OCI-M1 (cell line): Measurements from ENCODE around the gene SDK1.
"Not testable (repeated sequence)": the region's sequence is repeated elsewhere in the genome, so short reads cannot be mapped to it uniquely, and the experiment has no call there.

Source experiments
- DNase-seq: peaks from one replicate; lab custom pipeline; 2025; lab: John Stamatoyannopoulos, UW

The SDK1 gene

DNA sequence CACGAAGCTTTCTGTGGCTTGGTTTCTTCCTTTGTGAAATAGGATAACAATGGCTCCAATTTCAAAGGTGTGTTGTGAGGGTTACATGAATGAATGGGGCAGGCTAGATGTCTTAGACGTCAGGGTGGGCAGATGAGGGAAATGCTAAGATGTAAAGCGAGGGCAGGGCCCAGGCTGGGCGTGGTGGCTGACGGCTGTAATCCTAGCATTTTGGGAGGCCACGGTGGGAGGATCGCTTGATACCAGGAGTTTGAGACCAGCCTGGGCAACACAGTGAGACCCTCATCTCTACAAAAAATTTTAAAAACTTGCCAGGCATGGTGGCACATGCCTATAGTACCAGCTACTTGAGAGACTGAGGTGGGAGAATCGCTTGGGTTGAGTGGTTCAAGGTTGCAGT is 773.4 kb downstream of the SDK1 start:
- no peak for DNase-seq

DNA sequence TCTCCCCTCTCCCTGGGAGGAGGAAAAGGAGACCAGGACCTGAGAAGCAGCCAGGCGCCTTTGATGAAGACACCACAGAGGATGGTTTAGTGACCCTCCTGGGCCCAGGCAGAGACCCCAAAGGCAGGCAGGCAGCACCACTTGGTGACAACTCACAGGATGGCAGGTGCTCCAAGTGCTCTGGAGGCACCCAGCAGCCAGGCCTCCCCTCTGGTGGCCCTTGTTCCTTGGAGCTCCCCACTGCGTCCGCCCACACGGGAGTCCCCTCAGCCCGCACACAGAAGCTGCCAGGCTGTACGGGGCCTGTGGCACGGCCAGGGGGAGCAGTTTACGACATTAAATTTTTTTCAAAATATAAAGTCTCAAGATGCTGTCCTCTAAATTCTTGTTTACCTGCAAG is 773.9 kb downstream of the SDK1 start:
- no peak for DNase-seq

DNA sequence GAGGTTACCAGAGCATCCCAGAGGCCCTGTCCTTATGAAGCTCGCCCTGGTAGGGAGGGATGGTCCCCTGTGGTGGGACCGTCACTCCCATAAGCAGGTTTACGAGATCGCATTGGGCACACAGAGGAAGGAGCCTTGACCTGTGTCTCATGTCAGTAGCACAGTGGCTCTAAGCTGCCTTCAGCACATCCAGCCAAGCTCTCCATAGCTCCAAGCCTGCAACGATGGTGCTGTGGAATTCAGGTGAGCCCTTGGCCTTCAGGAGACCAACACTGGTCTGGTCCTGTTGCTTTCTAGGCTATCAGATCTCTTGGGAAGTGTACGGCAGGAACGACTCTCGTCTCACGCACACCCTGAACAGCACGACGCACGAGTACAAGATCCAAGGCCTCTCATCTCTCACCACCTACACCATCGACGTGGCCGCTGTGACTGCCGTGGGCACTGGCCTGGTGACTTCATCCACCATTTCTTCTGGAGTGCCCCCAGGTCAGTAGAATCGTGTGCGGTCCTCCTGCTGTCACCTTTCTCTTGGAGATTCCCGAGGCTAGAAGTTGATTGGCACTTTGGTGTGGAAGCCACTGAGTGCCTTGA is 775.7 kb downstream of the SDK1 start:
- DNase-seq = no peak

DNA sequence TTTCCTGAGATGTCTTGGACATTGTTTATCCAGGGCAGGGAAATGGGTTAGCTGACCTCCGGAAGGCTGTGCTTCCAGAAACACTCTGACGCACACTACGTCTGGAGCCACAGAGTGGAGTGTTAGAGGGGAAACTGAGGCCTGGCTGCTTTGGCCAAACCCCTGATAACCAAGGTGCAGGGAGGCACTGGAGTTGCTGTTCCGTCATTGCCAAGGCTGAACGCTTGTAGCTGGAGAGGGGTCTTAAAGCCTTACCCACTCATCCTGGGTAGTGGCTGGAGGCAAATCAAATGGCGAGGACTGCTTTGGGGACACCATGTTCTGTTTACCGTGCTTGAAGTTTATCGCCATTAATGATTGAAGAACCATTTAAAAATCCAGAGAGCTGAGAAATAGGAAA is 776.9 kb downstream of the SDK1 start:
- no peak for DNase-seq

DNA sequence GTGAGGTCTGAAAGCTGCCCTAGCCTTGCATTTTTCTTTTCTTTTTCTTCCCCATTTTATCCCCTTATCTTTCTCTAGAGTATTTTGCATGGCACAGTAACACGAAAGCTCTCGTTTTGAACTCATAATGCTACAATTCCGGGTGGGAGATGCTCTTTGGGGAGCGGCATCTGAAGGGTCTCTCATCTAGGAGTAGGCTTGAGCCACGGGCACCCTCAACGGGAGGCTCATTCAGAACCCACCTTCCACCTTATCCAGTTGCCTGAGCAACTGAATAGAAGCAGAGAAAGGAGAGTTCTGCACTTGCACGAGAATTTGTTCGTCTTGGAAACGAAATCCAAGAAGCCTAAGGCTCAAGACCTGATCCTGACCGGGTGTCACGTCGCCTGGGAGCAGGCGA is 777.5 kb downstream of the SDK1 start:
- no peak for DNase-seq

DNA sequence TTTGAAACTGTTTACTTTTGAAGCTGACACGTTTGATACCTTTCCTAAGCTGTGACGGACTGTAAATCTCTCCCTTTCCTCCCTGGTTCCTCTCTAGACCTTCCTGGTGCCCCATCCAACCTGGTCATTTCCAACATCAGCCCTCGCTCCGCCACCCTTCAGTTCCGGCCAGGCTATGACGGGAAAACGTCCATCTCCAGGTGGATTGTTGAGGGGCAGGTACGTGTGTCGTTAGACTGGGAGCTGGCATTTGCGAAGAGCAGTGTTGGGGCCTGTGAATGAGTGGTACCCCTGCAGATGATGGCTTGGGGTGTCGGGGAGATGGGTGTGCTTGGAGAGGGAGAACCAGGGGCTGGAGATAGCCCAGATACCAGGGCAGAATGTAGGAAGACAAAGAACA is 778.3 kb downstream of the SDK1 start:
- no peak for DNase-seq

DNA sequence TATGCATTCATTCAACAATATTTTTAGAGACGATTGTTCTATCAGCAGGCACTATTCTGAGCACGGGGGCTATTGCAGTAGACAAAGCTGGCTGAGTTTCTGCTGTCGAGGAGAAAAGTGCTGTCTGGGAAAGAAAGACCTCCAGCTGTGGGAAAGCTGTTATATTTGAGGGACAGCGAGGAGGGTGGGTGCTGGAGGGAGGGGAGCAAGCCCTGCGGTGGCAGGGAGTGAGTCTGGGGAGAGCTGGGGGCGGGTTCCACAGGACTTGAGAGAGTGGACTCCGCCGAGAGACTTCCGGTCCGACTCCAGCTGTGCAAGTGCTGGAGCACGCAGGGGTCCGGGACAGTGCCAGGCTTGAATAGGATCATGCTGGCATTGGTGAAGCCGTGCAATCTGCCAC is 778.9 kb downstream of the SDK1 start:
- DNase-seq = no peak

DNA sequence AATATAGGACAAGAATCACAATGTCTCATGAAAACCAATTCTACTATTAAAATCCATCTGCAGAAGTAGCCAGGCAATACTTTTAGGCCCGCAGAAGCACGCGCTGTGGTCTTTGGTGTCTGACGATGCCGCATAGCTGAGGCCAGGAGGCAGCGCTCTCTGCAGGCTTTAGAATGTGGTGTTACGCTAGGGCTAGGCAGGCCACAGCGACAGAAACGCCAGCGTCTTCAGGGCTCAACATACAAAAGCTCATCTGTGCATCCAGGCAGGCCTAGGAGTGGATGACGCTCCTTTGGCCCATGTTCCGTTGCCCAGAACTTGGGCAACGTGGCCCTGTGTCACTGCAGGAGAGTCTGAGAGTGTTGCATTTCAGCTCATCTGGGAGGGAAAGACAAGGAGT is 779.9 kb downstream of the SDK1 start:
- DNase-seq = no peak

DNA sequence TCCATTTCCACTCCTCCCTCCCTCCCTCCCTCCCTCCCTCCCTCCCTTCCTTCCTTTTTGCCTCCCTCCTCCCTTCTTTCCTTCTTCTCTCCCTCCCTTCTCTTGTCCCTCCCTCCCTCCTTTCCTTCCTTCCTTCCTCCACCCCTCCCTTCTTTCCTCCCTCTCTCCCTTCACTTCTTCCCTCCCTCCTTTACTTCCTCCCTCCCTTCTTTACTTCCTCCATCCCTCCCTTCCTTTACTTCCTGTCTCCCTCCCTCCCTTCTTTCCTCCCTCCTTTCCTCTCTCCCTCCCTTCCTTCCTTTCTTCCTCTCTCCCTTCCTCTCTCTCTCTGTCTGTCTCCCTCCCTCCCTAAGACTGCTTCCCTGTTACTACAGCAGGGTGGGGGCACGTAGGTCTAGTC is 782.5 kb downstream of the SDK1 start:
- no peak for DNase-seq

DNA sequence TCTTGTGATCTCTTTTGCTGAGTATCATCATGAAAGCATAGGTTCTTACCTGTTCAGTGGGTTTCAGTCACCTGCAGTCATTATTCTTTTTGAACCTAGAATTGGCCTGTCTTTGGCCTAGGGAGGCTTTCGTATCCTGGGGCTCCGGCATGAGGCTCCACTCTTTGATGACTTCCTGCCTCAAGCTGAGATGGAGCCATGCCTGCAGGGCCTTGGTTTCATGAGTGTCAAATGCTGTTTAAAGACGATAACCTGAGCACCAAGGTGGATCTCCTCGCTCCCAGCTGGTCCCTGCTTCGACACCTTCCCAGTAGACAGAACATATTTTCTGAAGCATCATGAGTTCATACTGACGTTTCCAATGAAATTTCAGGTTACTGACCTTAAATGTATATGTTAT is 783.2 kb downstream of the SDK1 start:
- DNase-seq = no peak

DNA sequence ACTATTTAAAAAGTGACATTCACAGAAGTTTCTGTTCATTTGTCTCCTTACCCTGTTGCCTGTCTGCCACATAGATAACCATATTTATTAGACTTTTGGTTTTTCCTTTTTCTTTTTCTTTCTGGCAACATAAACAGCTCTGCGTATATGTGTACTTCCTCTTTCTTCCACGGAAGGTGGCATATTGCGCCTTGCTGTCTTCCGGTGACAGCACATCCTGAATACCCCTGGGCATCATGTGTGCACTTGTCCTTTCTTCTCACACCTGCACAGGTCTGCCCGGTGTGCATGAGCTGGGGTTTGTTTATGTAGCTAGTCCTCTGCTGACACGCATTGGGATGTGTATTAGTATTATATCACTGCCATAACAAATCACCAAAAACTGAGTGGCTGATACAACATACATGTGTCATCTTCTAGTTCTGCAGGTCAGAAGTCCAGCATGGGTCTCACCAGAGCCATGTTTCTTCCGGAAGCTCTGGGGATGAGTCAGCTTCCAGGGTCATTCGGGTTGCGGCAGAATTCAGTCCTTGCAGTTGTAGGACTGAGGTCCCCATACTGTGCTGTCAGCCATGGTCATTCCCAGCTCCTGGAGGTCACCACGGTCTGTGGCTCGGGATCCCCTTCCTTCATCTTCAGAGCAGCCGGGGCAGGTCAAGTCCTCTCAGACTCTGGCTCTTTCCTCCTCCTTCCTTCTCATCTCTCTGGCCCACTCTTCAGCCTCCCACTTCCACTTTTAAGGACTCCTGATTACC is 785.1 kb downstream of the SDK1 start:
- DNase-seq = no peak

DNA sequence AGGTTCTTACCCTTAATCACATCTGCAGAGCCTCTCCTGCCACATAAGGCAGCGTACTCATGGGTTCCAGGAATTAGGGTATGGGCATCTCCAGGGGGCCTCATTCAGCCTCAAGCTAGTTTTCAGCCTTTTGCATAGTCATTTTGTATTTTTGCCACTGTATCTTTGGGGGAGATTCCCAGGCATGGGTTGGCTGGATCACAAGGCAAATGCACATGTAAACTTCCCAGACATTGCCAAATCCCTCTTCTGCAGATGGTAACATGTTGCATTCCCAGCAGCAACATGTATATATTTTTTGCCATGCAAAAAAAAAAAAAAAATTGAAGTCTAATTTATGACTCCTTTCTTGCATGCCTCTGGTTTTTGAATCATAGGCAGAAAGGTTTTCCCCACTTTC is 785.7 kb downstream of the SDK1 start:
- no peak for DNase-seq

DNA sequence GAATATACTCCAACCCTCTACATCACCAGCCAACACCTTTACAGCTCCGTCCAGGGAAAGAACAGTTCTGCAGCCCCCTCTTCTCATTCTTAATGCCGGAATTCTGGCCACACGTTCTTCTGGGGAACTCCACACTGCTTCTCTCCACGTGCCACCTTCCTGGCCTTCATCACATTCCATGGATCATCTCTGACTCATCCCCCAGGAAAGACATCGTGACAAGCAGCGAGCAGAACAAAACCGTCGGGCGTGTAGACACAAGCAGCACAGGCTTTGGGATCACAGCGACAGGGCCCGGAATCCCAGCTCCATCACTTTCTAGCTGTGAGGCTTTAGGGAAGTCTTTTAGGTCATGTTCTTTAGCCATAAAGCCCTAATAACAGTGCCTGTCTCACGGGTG is 790.7 kb downstream of the SDK1 start:
- DNase-seq = no peak

DNA sequence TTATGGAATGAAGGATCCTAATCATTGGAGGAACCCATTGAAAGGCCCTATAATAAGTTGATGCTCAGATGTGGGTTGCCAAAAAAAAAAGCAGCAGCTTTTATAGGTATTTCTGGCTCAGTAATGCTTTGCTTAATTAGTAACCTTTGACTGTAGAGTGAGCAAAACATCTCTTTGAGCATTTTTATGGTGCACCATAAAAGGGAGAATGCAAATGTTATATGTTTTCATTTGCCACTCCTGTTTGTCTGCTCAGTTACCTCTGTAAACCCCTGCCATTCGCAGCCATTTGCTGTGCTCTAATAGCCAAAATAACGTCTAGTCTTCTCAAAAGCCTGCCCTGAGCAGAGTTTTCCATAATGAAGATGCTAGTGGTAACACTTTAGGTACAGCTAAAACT is 792.0 kb downstream of the SDK1 start:
- no peak for DNase-seq

DNA sequence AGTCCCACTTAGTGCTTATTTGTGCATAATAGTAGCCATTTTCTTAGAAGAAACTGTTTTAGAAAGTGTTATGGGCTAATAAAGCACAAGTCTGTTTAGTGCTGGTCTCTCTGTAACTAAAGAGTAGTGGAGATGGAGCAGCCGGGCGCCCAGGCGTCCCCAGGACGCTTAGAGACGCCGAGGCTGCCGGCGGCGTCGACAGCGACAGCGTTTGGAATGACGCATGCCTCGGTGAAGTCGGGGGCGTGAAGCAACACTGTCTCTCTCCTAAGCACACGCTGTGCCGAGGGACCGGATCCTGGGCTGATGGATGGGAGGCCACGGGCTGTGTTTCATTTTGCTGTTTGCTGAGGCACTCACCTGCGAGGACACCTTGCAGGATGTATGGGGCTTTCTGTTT is 792.4 kb downstream of the SDK1 start:
- DNase-seq = no peak

DNA sequence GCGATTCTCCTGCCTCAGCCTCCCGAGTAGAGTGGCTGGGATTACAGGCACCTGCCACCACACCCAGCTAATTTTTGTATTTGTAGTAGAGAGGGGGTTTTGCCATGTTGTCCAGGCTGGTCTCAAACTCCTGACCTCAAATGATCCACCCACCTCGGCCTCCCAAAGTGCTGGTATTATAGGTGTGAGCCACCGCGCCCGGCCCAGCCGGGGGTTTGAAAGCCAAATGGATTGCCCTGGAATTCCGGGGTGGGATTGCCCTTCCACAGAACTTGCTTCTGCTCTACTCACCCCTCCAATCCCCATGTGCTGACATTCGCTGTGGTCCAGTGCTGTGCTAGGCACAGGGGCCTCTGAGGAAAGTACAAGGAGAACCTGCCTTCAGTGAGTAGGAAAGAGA is 793.1 kb downstream of the SDK1 start:
- DNase-seq = not testable (repeated sequence)

DNA sequence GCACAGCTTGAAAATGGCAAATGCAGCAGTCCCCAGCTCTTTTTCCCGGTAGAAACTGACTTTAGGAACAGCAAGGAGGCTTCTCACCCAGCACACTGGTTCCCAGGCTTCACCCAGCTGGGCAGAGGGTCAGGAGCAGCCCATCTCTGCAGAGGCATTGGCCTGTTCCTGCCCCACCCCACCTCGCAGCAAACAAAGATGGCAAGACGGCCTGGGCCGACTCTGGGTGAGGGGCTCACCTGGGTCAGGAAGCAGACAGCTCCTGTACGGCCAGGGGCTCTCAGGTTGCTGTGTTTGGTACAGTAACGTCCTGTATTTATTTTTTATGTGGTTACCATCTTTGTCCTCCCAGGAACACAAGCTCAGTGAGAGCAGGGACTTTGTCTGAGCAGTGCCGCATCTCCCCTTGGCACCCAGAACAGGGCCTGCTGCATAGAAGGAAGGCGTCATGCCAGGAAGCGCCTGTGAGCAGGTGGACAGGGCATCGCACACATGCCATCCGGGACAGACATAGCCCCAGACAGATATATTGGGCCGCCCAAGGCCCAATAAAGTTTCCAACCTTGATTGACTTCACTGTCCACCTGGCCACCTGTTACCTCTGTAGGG is 796.1 kb downstream of the SDK1 start:
- no peak for DNase-seq

DNA sequence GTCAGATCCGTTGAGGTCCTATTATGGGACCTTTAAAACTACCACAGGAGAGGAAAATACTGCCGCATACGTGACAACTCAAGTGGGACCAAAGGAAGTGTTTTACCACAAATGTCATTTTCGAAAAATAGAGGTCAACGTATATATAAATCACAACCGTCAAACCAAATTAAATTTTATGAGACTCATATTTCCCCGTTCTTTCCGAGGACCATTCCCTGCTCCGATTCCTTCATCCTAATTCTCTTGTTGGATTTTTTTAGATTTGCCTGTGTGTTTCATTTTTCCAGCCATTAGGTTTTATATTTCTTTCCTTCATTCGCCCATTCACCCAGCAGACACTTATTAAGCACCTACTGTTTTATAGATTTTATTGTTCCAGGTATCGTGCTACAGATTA is 797.1 kb downstream of the SDK1 start:
- DNase-seq = no peak

DNA sequence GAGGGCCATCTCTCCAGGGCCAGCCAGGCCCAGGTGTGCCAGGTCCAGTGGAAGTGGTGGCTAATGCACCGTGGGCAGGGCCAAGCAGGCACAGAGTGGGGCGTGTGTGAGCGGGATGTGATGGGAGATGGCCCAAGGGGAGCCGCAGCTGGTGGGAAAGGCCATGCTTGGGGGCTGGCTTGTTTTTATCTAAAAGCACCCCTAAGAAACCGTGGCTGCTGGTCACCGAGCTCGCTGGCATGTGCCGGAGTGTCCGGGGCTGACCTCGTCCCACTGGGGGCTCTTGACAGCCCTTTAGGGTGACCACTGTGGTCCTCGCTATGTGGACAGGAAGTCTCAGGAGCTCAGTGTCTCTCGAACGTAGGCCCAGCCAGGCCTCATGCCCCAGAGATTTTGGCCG is 798.6 kb downstream of the SDK1 start:
- no peak for DNase-seq

DNA sequence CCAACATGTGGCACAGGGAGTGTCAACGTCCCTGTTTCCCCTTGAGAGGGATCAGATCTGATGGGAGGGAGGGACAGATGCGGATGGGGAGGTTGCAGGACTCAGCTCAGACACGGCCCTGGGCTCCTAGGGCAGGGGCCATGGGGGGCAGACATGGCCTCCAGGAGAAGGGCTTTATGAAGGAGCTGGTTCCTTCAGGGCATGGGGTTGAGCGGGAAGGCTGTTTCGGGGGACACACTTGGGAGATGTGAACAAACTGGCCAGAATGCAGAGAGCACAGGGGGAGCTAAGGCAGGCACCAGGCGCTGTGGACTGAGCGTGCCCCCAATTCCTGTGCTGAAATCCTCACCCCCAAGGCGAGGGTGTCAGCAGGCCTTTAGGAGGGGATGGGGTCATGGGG is 799.1 kb downstream of the SDK1 start:
- DNase-seq = no peak

DNA sequence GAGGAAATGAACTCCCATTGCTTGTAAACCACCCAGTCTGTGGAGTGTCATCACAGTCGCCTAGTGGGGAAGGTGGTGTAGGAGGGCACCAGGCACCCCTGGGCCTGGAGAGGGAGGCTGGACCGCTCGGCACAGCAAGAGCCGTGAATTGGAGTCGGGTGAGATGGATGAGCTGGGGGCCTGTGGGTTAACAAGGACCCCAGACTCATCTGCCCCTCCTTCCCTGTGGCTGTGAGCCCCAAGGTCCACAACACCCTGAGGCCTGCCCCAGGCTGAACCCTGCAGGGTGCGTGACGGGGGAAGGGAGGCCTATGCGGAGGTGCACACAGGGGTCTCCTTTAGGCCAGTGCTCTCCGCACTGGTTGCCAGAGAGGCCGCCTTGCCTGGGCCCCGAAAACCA is 799.6 kb downstream of the SDK1 start:
- DNase-seq = no peak

DNA sequence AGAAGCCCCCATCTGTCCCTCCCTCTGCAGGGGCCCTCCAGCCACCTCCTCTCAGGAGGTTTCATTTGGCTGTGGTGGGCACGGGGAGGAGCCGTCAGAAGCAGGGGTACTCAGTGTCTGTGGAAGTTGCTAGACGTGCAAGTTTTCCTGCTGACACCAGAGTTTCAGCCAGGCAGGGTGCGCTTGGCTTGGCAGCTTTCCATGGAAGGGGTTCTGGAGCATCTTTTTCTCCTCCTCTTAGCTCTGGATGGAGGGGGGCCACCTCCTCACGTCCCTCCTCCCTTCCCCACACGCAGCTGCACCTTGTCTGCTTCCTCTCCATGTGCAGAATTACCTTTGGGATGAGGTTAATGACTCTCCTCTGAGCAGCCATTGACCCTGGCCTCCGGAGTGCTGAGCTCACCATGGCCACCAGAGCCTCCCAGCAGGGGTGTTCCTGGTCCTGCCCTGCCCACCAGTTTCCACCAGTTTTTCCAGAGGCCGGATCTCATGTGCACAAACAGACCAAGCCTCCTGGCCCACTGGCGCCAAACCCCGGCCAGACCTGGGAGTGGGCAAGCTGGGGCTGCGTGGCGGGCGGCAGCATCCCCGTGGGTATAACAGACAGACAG is 801.3 kb downstream of the SDK1 start:
- no peak for DNase-seq

DNA sequence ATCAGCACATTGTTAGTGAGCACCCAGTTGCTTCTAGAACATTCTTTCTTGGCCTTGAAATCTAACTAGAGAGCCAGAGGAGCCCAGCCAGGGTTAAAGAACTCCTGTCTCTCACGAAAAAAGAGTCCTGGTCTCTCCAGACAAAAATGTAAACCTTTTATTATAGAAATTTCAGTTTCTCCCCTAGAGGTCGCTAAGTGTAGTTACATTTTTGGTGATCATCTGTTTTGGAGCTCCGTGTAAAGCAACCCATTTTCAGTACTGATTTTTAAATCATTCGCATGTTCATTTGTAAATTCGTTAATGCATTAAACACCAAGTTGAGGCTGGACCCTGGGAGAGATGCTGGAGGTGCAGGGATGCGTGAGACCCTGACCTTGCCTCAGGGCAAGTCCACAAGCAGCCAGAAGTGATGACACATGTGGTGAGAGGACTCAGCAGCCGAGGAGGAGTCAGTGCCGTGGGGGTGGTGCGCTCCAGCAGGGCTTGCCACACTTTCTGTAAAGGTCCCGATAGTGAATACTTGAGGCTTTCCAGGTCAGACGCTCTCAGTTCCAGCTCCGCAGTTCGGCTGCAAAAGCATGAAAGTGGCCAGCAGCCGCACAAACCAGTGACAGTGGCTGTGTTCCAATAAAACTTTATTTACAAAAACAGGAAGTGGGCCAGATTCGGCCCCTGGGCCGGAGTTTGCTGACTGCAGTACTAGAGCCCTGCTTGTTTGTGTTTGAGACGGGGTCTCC is 802.5 kb downstream of the SDK1 start:
- DNase-seq = no peak
